Body of pancreas (tissue), 4 donors: Measurements from ENCODE around the gene PIKFYVE. TPM values are rescaled to one million over a fixed set of nuclear protein-coding genes. Genes with fewer than 3 reads are reported as not detected.

Experiments
- ATAC-seq: fragments of 150-250 bp; one replicate; pipeline ENCODE4 v1.9.1; 2016
- DNase-seq, 4 donors: peaks; one replicate each; pipeline ENCODE4 v3.0.0-alpha.2; 2019
- H3K27ac ChIP-seq, 4 donors: fragments of 200-600 bp; sonication (generic); 1 replicate in 3 of 4; 2 replicates in 1 of 4; pipeline versions ENCODE4 v1.5.1 to v1.6.1; 2016 to 2019; ENCODE audit warnings: mild to moderate bottlenecking in 1 of 4, mixed read lengths in 1 of 4, moderate library complexity in 1 of 4
- H3K27me3 ChIP-seq, 2 donors: fragments of 200-600 bp; sonication (generic); one replicate each; pipeline ENCODE4 v1.6.0; 2016; ENCODE audit warnings: mild to moderate bottlenecking in 1 of 2
- H3K36me3 ChIP-seq, 2 donors: fragments of 200-600 bp; sonication (generic); replicated peaks in 1 of 2; 2 replicates each; pipeline ENCODE4 v1.5.1; 2016; ENCODE audit warnings: low read depth in 2 of 2; ENCODE audit not compliant: insufficient read depth in 1 of 2
- H3K4me1 ChIP-seq: fragments of 200-600 bp; sonication (generic); one replicate; pipeline ENCODE4 v1.6.0; 2016
- H3K4me3 ChIP-seq, 2 donors: fragments of 200-600 bp; sonication (generic); 1 replicate in 1 of 2; 2 replicates in 1 of 2; pipeline ENCODE4 v1.5.1; 2016 to 2019
- H3K9me3 ChIP-seq, 3 donors: fragments of 200-600 bp; sonication (generic); 1 replicate in 2 of 3; 2 replicates in 1 of 3; pipeline ENCODE4 v1.5.1; 2016
- CTCF ChIP-seq, 7 experiments: fragments of 450-650 bp in 4 of 7; fragments of 200-600 bp in 3 of 7; sonication (generic) in 3 of 7; IDR thresholded peaks; one replicate each; pipeline ENCODE4 v1.5.1; 2016 to 2019; ENCODE audit warnings: antibody characterized with exemption in 7 of 7
- POLR2A ChIP-seq, 3 donors: fragments of 450-650 bp; IDR thresholded peaks; one replicate each; pipeline ENCODE4 v1.6.1; 2016; ENCODE audit warnings: antibody characterized with exemption in 3 of 3, mild to moderate bottlenecking in 2 of 3
- WGBS, 2 donors: methylation state at CpG; one replicate each; pipeline ENCODE4 v1.1.5; 2017; 5-methylcytosine and 5-hydroxymethylcytosine counted together
- intact Hi-C: fragments of 100-400 bp; cut with DNase I; formaldehyde crosslinking; loops from one replicate; pipeline ENCODE4 v1.15.1; 2023
- total RNA-seq, 2 donors: library from RNA; depleted of rRNA; stranded (reverse); fragments of >200 nt; gene quantifications; one replicate each; pipeline ENCODE4 v1.1.0, GENCODE V29; 2016

Gene PIKFYVE
- total RNA-seq, 2 donors from 2014 or later: 23.9 to 27.7 TPM

- Histone ChIP-seq H3K9me3 (peaks cover 0 to 5% (median 0%) of the 10 kb centered on the region in 3 donors), H3K4me3 (no peak overlapping the region), H3K27me3 (no peaks in the 10 kb centered on the region), H3K27ac (no peak overlapping the region), H3K4me1 (peaks cover 17% of the 10 kb centered on the region), H3K36me3 (no peaks in the 10 kb centered on the region)
- no peak for ATAC-seq
- WGBS, 2 donors: 73 to 93% methylated on average over 4 of the region's 4 CpGs
- intact Hi-C loops: no loop called here
- DNase-seq: no peak
- TF ChIP-seq POLR2A (IDR thresholded peaks at IDR 0.05) (no peak), CTCF (IDR thresholded peaks at IDR 0.05) (no peak)
These were observed 100.4 kb downstream of the PIKFYVE start for GRCh38 chr2:208366215-208367127.

DNA sequence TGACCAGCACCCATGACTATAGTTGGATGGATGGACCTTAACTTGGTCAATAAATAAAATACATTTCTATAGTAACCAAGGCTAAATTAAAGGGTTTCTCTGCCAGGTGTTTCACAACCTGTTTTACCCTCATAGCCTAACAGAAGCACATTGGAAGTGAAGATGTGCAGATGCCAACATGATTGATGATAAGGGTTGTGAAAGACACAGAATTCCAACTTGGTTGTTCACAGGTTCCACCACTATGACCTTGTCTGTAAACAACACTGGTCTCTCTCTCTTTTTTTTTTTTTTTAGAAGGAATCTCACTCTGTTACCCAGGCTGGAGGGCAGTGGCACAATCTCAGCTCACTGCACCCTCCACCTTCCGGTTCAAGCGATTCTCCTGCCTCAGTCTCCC, 103.0 kb downstream of the PIKFYVE start:
- no peak for TF ChIP-seq CTCF (IDR thresholded peaks at IDR 0.05)
- TF ChIP-seq POLR2A (IDR thresholded peaks at IDR 0.05): no peak
- Histone ChIP-seq H3K9me3 (peaks cover 0 to 5% (median 0%) of the 10 kb centered on the region in 3 donors), H3K4me3 (no peak overlapping the region), H3K36me3 (no peaks in the 10 kb centered on the region), H3K4me1 (peaks cover 18% of the 10 kb centered on the region), H3K27ac (no peak overlapping the region), H3K27me3 (no peaks in the 10 kb centered on the region)
- intact Hi-C loops: no loop called here
- DNase-seq (no peak), ATAC-seq (no peak)
- 96 to 100% methylated on average over 2 of the region's 2 CpGs for WGBS, 2 donors

DNA sequence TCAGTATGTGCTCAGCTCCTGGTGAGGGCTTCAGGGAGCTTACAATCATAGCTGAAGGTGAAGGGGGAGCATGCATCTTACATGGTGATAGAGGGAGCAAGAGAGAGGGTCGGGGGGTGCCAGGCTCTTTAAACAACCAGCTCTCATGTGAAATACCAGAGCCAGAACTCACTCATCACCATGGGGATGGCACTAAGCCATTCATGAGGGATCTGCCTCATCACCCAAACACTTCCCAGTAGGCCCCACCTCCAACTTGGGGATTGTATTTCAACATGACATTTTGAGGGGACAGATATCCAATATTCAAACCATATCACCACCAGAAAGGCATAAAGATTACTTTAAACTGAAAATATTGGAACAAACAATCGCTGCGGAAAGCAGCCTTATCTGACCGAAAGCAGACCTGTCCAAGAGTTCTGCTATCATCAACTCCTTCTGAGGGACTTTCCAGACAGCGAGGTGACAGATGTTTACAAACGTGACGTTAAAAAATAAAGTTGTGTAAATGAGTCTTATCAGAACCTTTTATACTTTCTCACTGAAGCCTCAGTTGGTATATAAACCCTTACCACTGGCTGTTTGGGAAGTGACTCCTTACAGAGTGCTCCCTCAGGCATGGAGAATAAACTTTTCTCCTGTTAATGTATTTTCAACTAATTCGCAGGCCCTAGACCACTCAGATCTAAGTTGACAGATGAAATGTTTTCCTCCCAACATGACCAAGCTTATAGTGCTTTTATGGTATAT, 105.0 kb downstream of the PIKFYVE start:
- Histone ChIP-seq H3K4me3 (no peak overlapping the region), H3K36me3 (no peaks in the 10 kb centered on the region), H3K9me3 (no peaks in the 10 kb centered on the region), H3K4me1 (peaks cover 18% of the 10 kb centered on the region), H3K27me3 (no peaks in the 10 kb centered on the region), H3K27ac (no peak overlapping the region)
- ATAC-seq (peak; percentile 35), DNase-seq (no peak)
- WGBS, 2 donors: 41 to 42% methylated on average over 8 of the region's 8 CpGs
- intact Hi-C loops: no loop called here
- TF ChIP-seq CTCF (IDR thresholded peaks at IDR 0.05): no peak
- TF ChIP-seq POLR2A (IDR thresholded peaks at IDR 0.05): no peak

GRCh38 chr2:208371634-208371935, 105.5 kb downstream of the PIKFYVE start:
- intact Hi-C loops: no loop called here
- H3K9me3 ChIP-seq: no peaks in the 10 kb centered on the region
- no peak for ATAC-seq
- H3K4me3 ChIP-seq: no peak overlapping the region
- 46 to 89% methylated on average over 1 of the region's 1 CpG for WGBS, 2 donors
- TF ChIP-seq POLR2A (IDR thresholded peaks at IDR 0.05) (no peak), CTCF (IDR thresholded peaks at IDR 0.05) (no peak)
- H3K4me1 ChIP-seq: peaks cover 18% of the 10 kb centered on the region
- no peak for DNase-seq
- no peaks in the 10 kb centered on the region for H3K27me3 ChIP-seq
- H3K27ac ChIP-seq: no peak overlapping the region
- no peaks in the 10 kb centered on the region for H3K36me3 ChIP-seq
